HepG2 (cell line): ENCODE measurements around the gene PRR15L. TPM values are rescaled to one million over a fixed set of nuclear protein-coding genes. Genes with fewer than 3 reads are reported as not detected.

Experiments used
- AKAP8 ChIP-seq: sonication (generic); formaldehyde crosslinking; IDR thresholded peaks from 2 replicates; pipeline ENCODE4 v1.5.1; 2020; ENCODE audit warnings: mild to moderate bottlenecking, missing genetic modification reagents
- ATAD3A ChIP-seq: sonication (generic); formaldehyde crosslinking; IDR thresholded peaks from 2 replicates; pipeline ENCODE4 v1.4.0; 2020; ENCODE audit warnings: missing genetic modification reagents
- ATF7 ChIP-seq, 2 experiments: fragments of 450-650 bp in 1 of 2; sonication (generic) in 1 of 2; formaldehyde crosslinking in 1 of 2; IDR thresholded peaks; 2 replicates each; pipeline versions ENCODE4 v1.4.0 to v1.6.1; 2016 to 2020; ENCODE audit warnings: antibody characterized with exemption in 1 of 2, mild to moderate bottlenecking in 1 of 2, missing genetic modification reagents in 1 of 2
- FOXK2 ChIP-seq: fragments of 450-650 bp; IDR thresholded peaks from 2 replicates; pipeline ENCODE4 v1.6.1; 2016
- MAF1 ChIP-seq: sonication (generic); formaldehyde crosslinking; IDR thresholded peaks from 2 replicates; pipeline ENCODE4 v1.5.0; 2020; ENCODE audit warnings: missing genetic modification reagents, borderline replicate concordance
- MIXL1 ChIP-seq: IDR thresholded peaks from 2 replicates; pipeline ENCODE4 v1.6.1; 2016
- NBN ChIP-seq: fragments of 450-650 bp; conservative IDR thresholded peaks from 2 replicates; pipeline ENCODE4 v1.6.1; 2017
- NFIC ChIP-seq: IDR thresholded peaks from 2 replicates; pipeline ENCODE4 v1.6.1; 2012; ENCODE audit warnings: mild to moderate bottlenecking, low read length, inconsistent platforms
- PAF1 ChIP-seq: IDR thresholded peaks from 2 replicates; pipeline ENCODE4 v1.6.1; 2016; ENCODE audit warnings: missing genetic modification reagents, missing compliant biosample characterization
- PCBP1 ChIP-seq: fragments of 200-400 bp; formaldehyde crosslinking; IDR thresholded peaks from 2 replicates; pipeline ENCODE4 v1.6.1; 2017; ENCODE audit warnings: mild to moderate bottlenecking, low read depth, low read length, borderline replicate concordance
- PITX1 ChIP-seq: sonication (generic); formaldehyde crosslinking; IDR thresholded peaks from 2 replicates; pipeline ENCODE4 v1.5.1; 2020; ENCODE audit warnings: mild to moderate bottlenecking, missing genetic modification reagents
- PTBP1 ChIP-seq: fragments of 200-400 bp; formaldehyde crosslinking; IDR thresholded peaks from 2 replicates; pipeline ENCODE4 v1.6.1; 2018; ENCODE audit warnings: low read length, low read depth; ENCODE audit not compliant: poor library complexity, severe bottlenecking
- RXRA ChIP-seq: sonication (generic); formaldehyde crosslinking; IDR thresholded peaks from 2 replicates; pipeline ENCODE4 v1.5.1; 2020; ENCODE audit warnings: missing genetic modification reagents
- RXRB ChIP-seq: IDR thresholded peaks from 2 replicates; pipeline ENCODE4 v1.6.1; 2016; ENCODE audit warnings: borderline replicate concordance, missing genetic modification reagents, missing compliant biosample characterization
- SMAD9 ChIP-seq: sonication (generic); formaldehyde crosslinking; IDR thresholded peaks from 2 replicates; pipeline ENCODE4 v1.5.1; 2020; ENCODE audit warnings: mild to moderate bottlenecking, missing genetic modification reagents
- TOPORS ChIP-seq: sonication (generic); formaldehyde crosslinking; IDR thresholded peaks from 2 replicates; pipeline ENCODE4 v1.8.0; 2023; ENCODE audit warnings: mild to moderate bottlenecking, missing genetic modification reagents
- ZBTB2 ChIP-seq: sonication (generic); formaldehyde crosslinking; IDR thresholded peaks from 2 replicates; pipeline ENCODE4 v1.8.0; 2022; ENCODE audit warnings: low read depth, missing genetic modification reagents
- ZNF124 ChIP-seq: sonication (generic); formaldehyde crosslinking; IDR thresholded peaks from 2 replicates; pipeline ENCODE4 v1.4.0; 2020; ENCODE audit warnings: missing genetic modification reagents
- ZNF296 ChIP-seq: sonication (generic); formaldehyde crosslinking; conservative IDR thresholded peaks from 2 replicates; pipeline ENCODE4 v1.5.0; 2020; ENCODE audit warnings: mild to moderate bottlenecking, missing genetic modification reagents
- ZNF432 ChIP-seq: sonication (generic); formaldehyde crosslinking; IDR thresholded peaks from 2 replicates; pipeline ENCODE4 v1.5.0; 2020; ENCODE audit warnings: missing genetic modification reagents, mild to moderate bottlenecking, borderline replicate concordance
- ZNF687 ChIP-seq: sonication (generic); formaldehyde crosslinking; IDR thresholded peaks from 2 replicates; pipeline ENCODE4 v1.5.1; 2020; ENCODE audit warnings: mild to moderate bottlenecking, missing genetic modification reagents, moderate library complexity
- ZNF704 ChIP-seq: sonication (generic); formaldehyde crosslinking; IDR thresholded peaks from 2 replicates; pipeline ENCODE4 v1.8.1; 2023; ENCODE audit warnings: mild to moderate bottlenecking, inconsistent platforms, moderate library complexity, missing genetic modification reagents, borderline replicate concordance
- ZNF776 ChIP-seq: sonication (generic); formaldehyde crosslinking; IDR thresholded peaks from 2 replicates; pipeline ENCODE4 v1.4.0; 2020; ENCODE audit warnings: mild to moderate bottlenecking, missing genetic modification reagents
- ZNF839 ChIP-seq: sonication (generic); formaldehyde crosslinking; IDR thresholded peaks from 2 replicates; pipeline ENCODE4 v1.4.0; 2020; ENCODE audit warnings: missing genetic modification reagents, mild to moderate bottlenecking, borderline replicate concordance
- ZZZ3 ChIP-seq: sonication (generic); formaldehyde crosslinking; IDR thresholded peaks from 2 replicates; pipeline ENCODE4 v1.4.0; 2020; ENCODE audit warnings: missing genetic modification reagents, mild to moderate bottlenecking, borderline replicate concordance
- polyA plus RNA-seq, 8 experiments: library from polyadenylated mRNA; depleted of rRNA in 3 of 8; stranded (reverse) in 7 of 8; unstranded in 1 of 8; fragments of >200 nt; fragmentation: Illumina TruSeq in 4 of 8; extraction: Trizol in 4 of 8; gene quantifications; 2 replicates each; pipeline versions ENCODE4 v1.2.1 to v1.2.3, GENCODE V29; 2011 to 2016; ENCODE audit warnings: low read depth in 4 of 8, missing spikeins in 1 of 8, mixed read lengths in 1 of 8; ENCODE audit not compliant: insufficient read depth in 1 of 8
- total RNA-seq, 5 experiments: library from RNA; depleted of rRNA; stranded (reverse); fragments of >200 nt; fragmentation: Illumina TruSeq; extraction: Trizol; gene quantifications; 2 replicates each; pipeline ENCODE4 v1.2.3, GENCODE V29; 2016; ENCODE audit warnings: low read depth in 1 of 5

The PRR15L gene
- total and polyA plus RNA-seq, 2 of the 13 experiments (the other 11 are each of a cell fraction or from before 2014, with no cell fraction given) = 0.44 to 2.0 TPM

- TF ChIP-seq ZNF687 (CRISPR knock-in tag) = peak; percentile 90
- no peak for TF ChIP-seq ZNF776 (CRISPR knock-in tag)
- no peak for TF ChIP-seq FOXK2
- TF ChIP-seq ZNF839 = peak; percentile 54; the same call in 1 of the 2 replicates
- TF ChIP-seq ZBTB2 (CRISPR knock-in tag) = no peak
- TF ChIP-seq MIXL1 (CRISPR knock-in tag) = no peak
- 0 out of 2 replicates have a peak, but pooled peaks have one; percentile 63 for TF ChIP-seq TOPORS (CRISPR knock-in tag)
- TF ChIP-seq ATF7 (IDR thresholded peaks at IDR 0.05) = no peak
- TF ChIP-seq ATF7 (CRISPR knock-in tag; IDR thresholded peaks at IDR 0.05) = 0 out of 2 replicates have a peak, but pooled peaks have one; percentile 21
- no peak for TF ChIP-seq ZNF704
- TF ChIP-seq MAF1 = no peak
- no peak for TF ChIP-seq RXRB (CRISPR knock-in tag)
- TF ChIP-seq ZNF296 (CRISPR knock-in tag) = no peak
- no peak for TF ChIP-seq ATAD3A (CRISPR knock-in tag)
- TF ChIP-seq NBN = no peak
- TF ChIP-seq AKAP8 (CRISPR knock-in tag) = no peak
- TF ChIP-seq NFIC = no peak
- TF ChIP-seq PAF1 = no peak
- no peak for TF ChIP-seq PTBP1
- peak; percentile 39; the same call in 1 of the 2 replicates for TF ChIP-seq RXRA (CRISPR knock-in tag)
- no peak for TF ChIP-seq ZNF124 (CRISPR knock-in tag)
- TF ChIP-seq ZNF432 = no peak
- TF ChIP-seq SMAD9 = no peak
- no peak for TF ChIP-seq ZZZ3 (CRISPR knock-in tag)
- no peak for TF ChIP-seq PCBP1
- TF ChIP-seq PITX1 (CRISPR knock-in tag) = no peak; the same call in 1 of the 2 replicates
Observed at GRCh38 chr17:47956791-47957590, 692 bp downstream of the PRR15L start (continued).
